Activated CD4-positive, alpha-beta T cell treated with anti-CD3 and anti-CD28 coated beads, Interleukin-10, Interleukin-2, amounts not matched to agents 100 ng/mL and 50 ng/mL, durations not matched to agents 16 hours and 8 hours (primary cell): ENCODE results near the gene PSMB5.
A peak's percentile ranks its signal among the peaks of the same experiment; 100 is the strongest.
"Not testable (repeated sequence)": the region's sequence is repeated elsewhere in the genome, so short reads cannot be mapped to it uniquely, and the experiment has no call there.

ENCODE experiments used
- DNase-seq: peaks from one replicate; pipeline ENCODE4 v3.0.0-alpha.2; 2020

Gene PSMB5

GRCh38 chr14:23013054-23013748 lies 21.5 kb downstream of the PSMB5 start:
- no peak for DNase-seq

GRCh38 chr14:23009939-23010726 lies 24.6 kb downstream of the PSMB5 start, which contains the start of gene C14orf93:
Gene C14orf93, minus strand, starts transcription at chr14:23010143. Its CDS starts 11,120 bp downstream, at chr14:22999023.
- peak; percentile 89 for DNase-seq

- DNase-seq: no peak
Observed at GRCh38 chr14:23009483-23009938, 25.2 kb downstream of the PSMB5 start.

- no peak for DNase-seq
Observed at GRCh38 chr14:23008831-23009230, 25.9 kb downstream of the PSMB5 start.

- peak; percentile 99 for DNase-seq
Observed at GRCh38 chr14:23006544-23007419, 27.9 kb downstream of the PSMB5 start.

- no peak for DNase-seq
Observed at GRCh38 chr14:23006188-23006534, 28.5 kb downstream of the PSMB5 start.

GRCh38 chr14:23005451-23006187 lies 29.1 kb downstream of the PSMB5 start:
- DNase-seq: no peak

GRCh38 chr14:23004274-23004673 lies 30.4 kb downstream of the PSMB5 start:
- DNase-seq: not testable (repeated sequence)

GRCh38 chr14:23002592-23002991 lies 32.1 kb downstream of the PSMB5 start:
- no peak for DNase-seq

GRCh38 chr14:23000860-23001259 lies 33.8 kb downstream of the PSMB5 start:
- DNase-seq: no peak

GRCh38 chr14:22998329-22999012 lies 36.2 kb downstream of the PSMB5 start:
- no peak for DNase-seq

GRCh38 chr14:22997676-22998323 lies 36.9 kb downstream of the PSMB5 start:
- no peak for DNase-seq

GRCh38 chr14:22996768-22997654 lies 37.7 kb downstream of the PSMB5 start:
- no peak for DNase-seq

GRCh38 chr14:22995889-22996625 lies 38.6 kb downstream of the PSMB5 start:
- DNase-seq: no peak

GRCh38 chr14:22994762-22995275 lies 39.9 kb downstream of the PSMB5 start:
- peak; percentile 32 for DNase-seq

- DNase-seq: no peak
Observed at GRCh38 chr14:22993517-22993916, 41.2 kb downstream of the PSMB5 start.

GRCh38 chr14:22991852-22992251 lies 42.8 kb downstream of the PSMB5 start:
- DNase-seq: no peak

GRCh38 chr14:22987291-22987690 lies 47.4 kb downstream of the PSMB5 start:
- no peak for DNase-seq

GRCh38 chr14:22986508-22987054 lies 48.1 kb downstream of the PSMB5 start:
- DNase-seq: peak; percentile 89
